HEK293 (cell line): Measurements from ENCODE around the gene SHC3.

Source experiments
- CTCF ChIP-seq: fragments of 450-650 bp; formaldehyde crosslinking; IDR thresholded peaks from 2 replicates; pipeline ENCODE4 v1.5.1; 2016; ENCODE audit warnings: missing biosample characterization, missing genetic modification characterization
- PRDM2 ChIP-seq: fragments of 450-650 bp; formaldehyde crosslinking; IDR thresholded peaks from 2 replicates; pipeline ENCODE4 v1.5.1; 2016; ENCODE audit warnings: missing biosample characterization, missing genetic modification characterization, borderline replicate concordance
- RBAK ChIP-seq: fragments of 450-650 bp; formaldehyde crosslinking; IDR thresholded peaks from 2 replicates; pipeline ENCODE4 v1.5.1; 2016; ENCODE audit warnings: missing biosample characterization, missing genetic modification characterization
- SCRT1 ChIP-seq: fragments of 450-650 bp; formaldehyde crosslinking; IDR thresholded peaks from 2 replicates; pipeline ENCODE4 v1.5.1; 2016; ENCODE audit warnings: missing biosample characterization, missing genetic modification characterization, borderline replicate concordance
- SP2 ChIP-seq: fragments of 450-650 bp; formaldehyde crosslinking; IDR thresholded peaks from 2 replicates; pipeline ENCODE4 v1.5.1; 2016; ENCODE audit warnings: missing biosample characterization, missing genetic modification characterization
- TCF7L2 ChIP-seq: IDR thresholded peaks from 2 replicates; pipeline ENCODE4 v1.6.1; 2011; ENCODE audit warnings: low read depth, mild to moderate bottlenecking, inconsistent platforms, low read length, moderate library complexity, borderline replicate concordance
- WT1 ChIP-seq: fragments of 450-650 bp; formaldehyde crosslinking; IDR thresholded peaks from 2 replicates; pipeline ENCODE4 v1.5.1; 2016; ENCODE audit warnings: missing biosample characterization, missing genetic modification characterization
- ZBTB10 ChIP-seq: fragments of 450-650 bp; formaldehyde crosslinking; IDR thresholded peaks from 2 replicates; pipeline ENCODE4 v1.5.1; 2016; ENCODE audit warnings: missing biosample characterization, missing genetic modification characterization
- ZFP3 ChIP-seq: fragments of 450-650 bp; formaldehyde crosslinking; IDR thresholded peaks from 2 replicates; pipeline ENCODE4 v1.5.1; 2016; ENCODE audit warnings: low read depth, missing biosample characterization, missing genetic modification characterization
- ZNF114 ChIP-seq: fragments of 450-650 bp; formaldehyde crosslinking; IDR thresholded peaks from 2 replicates; pipeline ENCODE4 v1.5.0; 2017; ENCODE audit warnings: missing biosample characterization, missing genetic modification characterization
- ZNF175 ChIP-seq: fragments of 450-650 bp; formaldehyde crosslinking; IDR thresholded peaks from 2 replicates; pipeline ENCODE4 v1.5.1; 2016; ENCODE audit warnings: missing biosample characterization, missing genetic modification characterization
- ZNF670 ChIP-seq: fragments of 450-650 bp; formaldehyde crosslinking; IDR thresholded peaks from 2 replicates; pipeline ENCODE4 v1.5.1; 2016; ENCODE audit warnings: missing biosample characterization, missing genetic modification characterization, low read depth

- TF ChIP-seq SP2, result no peak
- no peak for TF ChIP-seq CTCF (tag by site-specific recombination)
- no peak for TF ChIP-seq PRDM2 (tag by site-specific recombination)
- TF ChIP-seq ZNF670 (tag by site-specific recombination), result no peak
- TF ChIP-seq SCRT1, result no peak
- no peak for TF ChIP-seq WT1
- TF ChIP-seq RBAK (tag by site-specific recombination), result no peak
- TF ChIP-seq ZFP3 (tag by site-specific recombination), result no peak
- no peak for TF ChIP-seq TCF7L2
- TF ChIP-seq ZBTB10 (tag by site-specific recombination), result no peak
- no peak for TF ChIP-seq ZNF175 (tag by site-specific recombination)
- TF ChIP-seq ZNF114, result no peak
Observed at GRCh38 chr9:89165341-89165740, 13.3 kb downstream of the SHC3 start.
